Skin epidermis (tissue), 12 donors: ENCODE results near the gene EMB.
"Not testable (repeated sequence)": the region's sequence is repeated elsewhere in the genome, so short reads cannot be mapped to it uniquely, and the experiment has no call there.

Source experiments
- H3K27ac ChIP-seq, 21 experiments: fragments of 200-600 bp; sonication (generic) in 11 of 21; one replicate each; pipeline ENCODE4 v1.5.0; 2020; ENCODE audit warnings: mild to moderate bottlenecking in 3 of 21, inconsistent platforms in 2 of 21, moderate library complexity in 2 of 21
- H3K4me3 ChIP-seq, 7 experiments: fragments of 200-600 bp; sonication (generic) in 2 of 7; one replicate each; pipeline ENCODE4 v1.5.0; 2020; ENCODE audit warnings: inconsistent platforms in 2 of 7, mild to moderate bottlenecking in 2 of 7, moderate library complexity in 1 of 7

The EMB gene

GRCh38 chr5:50440651-50441492 lies at the start of gene EMB:
Gene EMB, minus strand, starts transcription at chr5:50441288. Its CDS starts 137 bp downstream, at chr5:50441151.
- peak within 1 kb of the TSS; percentile 60 to 98 (median 86) for H3K27ac ChIP-seq
- H3K4me3 ChIP-seq, result peak within 1 kb of the TSS; percentile 47 to 85 (median 64)

- H3K27ac ChIP-seq, H3K4me3 ChIP-seq: not testable (repeated sequence)
Measured at GRCh38 chr5:50489491-50489890, 48.4 kb upstream of the EMB start.

- H3K4me3 ChIP-seq, H3K27ac ChIP-seq: not testable (repeated sequence)
Measured at GRCh38 chr5:50478790-50479189, 37.7 kb upstream of the EMB start.

- Histone ChIP-seq H3K4me3 (no peak overlapping the region), H3K27ac (no peak overlapping the region)
Measured at GRCh38 chr5:50476549-50476948, 35.5 kb upstream of the EMB start.

GRCh38 chr5:50465015-50465414 lies 23.9 kb upstream of the EMB start:
- not testable (repeated sequence) for H3K27ac ChIP-seq, H3K4me3 ChIP-seq

DNA sequence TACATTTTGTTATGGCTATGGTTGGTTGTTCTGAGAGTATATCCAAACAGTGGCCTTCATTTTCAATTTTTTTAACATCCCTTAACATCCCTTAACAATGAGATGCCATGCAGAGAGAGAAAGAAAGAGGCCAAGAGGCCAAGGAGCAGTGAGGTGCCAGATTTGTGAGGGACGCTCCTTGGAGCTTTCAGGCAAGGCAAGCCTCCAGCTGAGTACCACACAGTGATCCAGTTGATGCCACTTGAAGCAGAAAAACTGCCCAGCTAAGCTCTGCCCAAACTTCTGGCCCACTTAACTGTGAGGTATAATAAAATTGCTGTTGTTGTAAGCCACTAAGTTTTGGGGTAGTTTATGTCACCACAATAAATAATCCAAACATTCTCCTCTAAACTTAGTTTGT lies 22.6 kb upstream of the EMB start:
- no peak overlapping the region for H3K4me3 ChIP-seq
- H3K27ac ChIP-seq, result no peak overlapping the region

GRCh38 chr5:50463047-50463446 lies 22.0 kb upstream of the EMB start:
- H3K27ac ChIP-seq, result no peak overlapping the region

GRCh38 chr5:50462579-50462978 lies 21.5 kb upstream of the EMB start:
- H3K27ac ChIP-seq, H3K4me3 ChIP-seq: not testable (repeated sequence)

More at GRCh38 chr5:50463047-50463446, 22.0 kb upstream of the EMB start:
- H3K4me3 ChIP-seq, result no peak overlapping the region

GRCh38 chr5:50458372-50458771 lies 17.3 kb upstream of the EMB start:
- H3K27ac ChIP-seq, H3K4me3 ChIP-seq: not testable (repeated sequence)

DNA sequence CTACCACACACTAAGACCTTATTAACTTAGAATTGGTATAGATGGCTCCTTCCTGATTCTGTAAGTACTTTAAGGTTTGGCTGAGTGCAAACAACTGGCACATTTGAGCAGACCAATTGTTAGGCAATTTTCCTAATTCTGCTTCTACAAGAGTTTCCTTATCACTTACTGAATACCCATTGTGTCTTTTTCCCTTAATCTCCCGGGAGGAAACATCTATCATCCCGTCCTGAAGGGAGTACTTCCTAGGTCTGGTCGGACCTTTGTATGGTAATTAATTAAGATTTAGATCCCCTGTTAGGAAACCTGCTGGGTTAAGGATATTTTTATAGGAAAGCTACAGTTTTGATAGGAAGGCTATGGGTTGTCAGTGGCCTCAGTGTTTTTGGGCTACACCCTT lies 8.2 kb upstream of the EMB start:
- H3K27ac ChIP-seq, H3K4me3 ChIP-seq: not testable (repeated sequence)

DNA sequence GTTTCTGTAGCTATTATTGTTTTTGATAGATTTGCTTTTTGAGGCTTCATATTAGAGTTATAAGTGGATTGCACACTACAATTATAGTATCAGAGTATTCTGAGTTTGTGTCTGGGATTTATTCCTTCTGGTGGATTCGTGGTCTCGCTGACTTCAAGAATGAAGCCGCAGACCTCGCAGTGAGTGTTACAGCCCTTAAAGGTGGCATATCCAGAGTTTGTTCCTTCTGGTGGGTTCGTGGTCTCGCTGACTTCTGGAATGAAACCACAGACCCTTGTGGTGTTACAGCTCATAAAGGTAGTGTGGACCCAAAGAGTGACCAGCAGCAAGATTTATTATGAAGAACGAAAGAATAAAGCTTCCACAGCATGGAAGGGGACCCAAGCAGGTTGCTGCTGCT lies 6.9 kb upstream of the EMB start:
- no peak overlapping the region for H3K27ac ChIP-seq
- H3K4me3 ChIP-seq, result no peak overlapping the region

- Histone ChIP-seq H3K4me3 (no peak overlapping the region), H3K27ac (no peak overlapping the region)
Measured at GRCh38 chr5:50447228-50447627, 6.1 kb upstream of the EMB start.

- no peak overlapping the region for H3K4me3 ChIP-seq
- H3K27ac ChIP-seq, result peak overlapping the region in 6 of 21 experiments; percentile 6 to 83 (median 55)
Measured at GRCh38 chr5:50445296-50445949, 4.3 kb upstream of the EMB start.

- not testable (repeated sequence) for H3K4me3 ChIP-seq
- peak overlapping the region in 4 of 21 experiments; percentile 21 to 98 (median 65) for H3K27ac ChIP-seq
Measured at GRCh38 chr5:50442559-50443539, 1.8 kb upstream of the EMB start.

GRCh38 chr5:50441493-50441955 lies 436 bp upstream of the EMB start:
- peak overlapping the region in 19 of 21 experiments; percentile 35 to 98 (median 87) for H3K27ac ChIP-seq

DNA sequence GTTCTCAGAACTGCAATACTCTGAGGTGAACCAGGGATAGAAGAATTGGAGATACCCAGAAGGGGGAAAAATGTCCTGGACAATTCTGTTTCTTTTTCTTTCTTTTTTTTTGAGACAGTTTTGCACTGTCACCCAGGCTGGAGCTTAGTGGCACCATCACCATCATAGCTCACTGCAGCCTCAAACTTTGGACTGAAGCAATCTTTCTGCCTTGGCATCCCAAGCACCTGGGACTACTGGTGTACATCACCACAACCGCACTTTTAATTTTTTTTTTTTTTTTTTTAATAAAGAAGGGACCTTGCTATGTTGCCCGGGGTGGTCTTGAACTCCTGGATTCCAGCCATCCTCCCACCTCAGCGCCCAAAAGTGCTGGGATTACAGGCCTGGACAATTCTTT lies 1.9 kb downstream of the EMB start:
- H3K27ac ChIP-seq, result no peak overlapping the region
- peak overlapping the region in 1 of 7 experiments; percentile 64 for H3K4me3 ChIP-seq

More at GRCh38 chr5:50441493-50441955, 436 bp upstream of the EMB start:
- peak overlapping the region; percentile 47 to 85 (median 64) for H3K4me3 ChIP-seq

- not testable (repeated sequence) for H3K27ac ChIP-seq, H3K4me3 ChIP-seq
Measured at GRCh38 chr5:50438060-50438459, 3.0 kb downstream of the EMB start.

GRCh38 chr5:50435168-50435567 lies 5.9 kb downstream of the EMB start:
- Histone ChIP-seq H3K4me3 (no peak overlapping the region), H3K27ac (no peak overlapping the region)

DNA sequence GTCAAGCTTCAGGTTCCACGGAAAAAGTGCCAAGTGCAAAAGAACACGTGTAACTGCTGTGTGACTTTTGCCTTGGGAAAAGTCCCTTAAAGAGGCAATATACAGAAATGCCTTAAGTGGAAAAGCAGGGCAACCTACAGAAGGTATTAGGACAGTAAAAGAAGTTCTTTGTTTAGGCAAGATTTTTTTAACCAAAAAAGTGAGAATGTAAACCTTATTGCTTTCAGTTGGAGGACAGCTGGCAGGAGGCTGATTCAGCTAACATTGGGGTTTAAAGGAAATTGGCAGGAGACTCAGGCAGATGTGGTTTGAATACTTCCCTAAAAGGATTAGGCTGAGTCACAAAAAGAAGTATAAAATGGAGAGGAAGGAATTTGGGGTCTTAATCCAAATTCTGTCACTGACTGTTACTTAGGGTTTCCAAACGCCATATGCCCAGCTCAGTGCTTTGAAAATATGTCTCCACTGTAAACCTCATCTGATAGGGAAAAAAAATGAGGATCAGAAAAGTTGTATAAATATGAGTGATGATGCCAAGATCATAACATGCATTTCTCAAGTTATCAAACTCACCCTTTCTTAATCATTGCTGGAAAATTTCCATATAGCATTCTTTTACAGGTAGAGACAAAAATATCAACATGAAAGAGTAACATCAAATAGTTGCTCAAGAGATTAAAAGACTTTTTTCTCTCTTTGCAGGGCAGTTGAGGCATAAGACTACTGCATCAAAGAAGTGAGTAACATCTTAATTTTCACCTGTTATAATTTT lies 9.8 kb downstream of the EMB start:
- not testable (repeated sequence) for H3K4me3 ChIP-seq
- H3K27ac ChIP-seq, result peak overlapping the region in 6 of 21 experiments; percentile 12 to 51 (median 26)
